COLO668 (cell line): ENCODE results near the gene ANGEL2.
"Not testable (repeated sequence)": the region's sequence is repeated elsewhere in the genome, so short reads cannot be mapped to it uniquely, and the experiment has no call there.

Experiments
- DNase-seq: peaks from one replicate; lab custom pipeline; 2025; ENCODE audit not compliant: unreplicated experiment; lab: John Stamatoyannopoulos, UW

ANGEL2 gene, protein sequence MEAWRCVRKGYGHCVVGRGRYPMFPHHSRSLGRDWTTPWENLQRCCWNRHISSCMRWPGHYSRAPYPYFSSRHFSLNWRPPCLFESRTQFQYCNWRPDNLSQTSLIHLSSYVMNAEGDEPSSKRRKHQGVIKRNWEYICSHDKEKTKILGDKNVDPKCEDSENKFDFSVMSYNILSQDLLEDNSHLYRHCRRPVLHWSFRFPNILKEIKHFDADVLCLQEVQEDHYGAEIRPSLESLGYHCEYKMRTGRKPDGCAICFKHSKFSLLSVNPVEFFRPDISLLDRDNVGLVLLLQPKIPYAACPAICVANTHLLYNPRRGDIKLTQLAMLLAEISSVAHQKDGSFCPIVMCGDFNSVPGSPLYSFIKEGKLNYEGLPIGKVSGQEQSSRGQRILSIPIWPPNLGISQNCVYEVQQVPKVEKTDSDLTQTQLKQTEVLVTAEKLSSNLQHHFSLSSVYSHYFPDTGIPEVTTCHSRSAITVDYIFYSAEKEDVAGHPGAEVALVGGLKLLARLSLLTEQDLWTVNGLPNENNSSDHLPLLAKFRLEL

GRCh38 chr1:213015099-213016050, at the start of gene ANGEL2:
Gene ANGEL2, minus strand, starts transcription at chr1:213015867. Its CDS starts 196 bp downstream, at chr1:213015671.
- peak; percentile 98 for DNase-seq

GRCh38 chr1:213061263-213061662, 45.6 kb upstream of the ANGEL2 start:
- DNase-seq, result peak; percentile 74

- peak; percentile 89 for DNase-seq
Measured at GRCh38 chr1:213060836-213061235, 45.2 kb upstream of the ANGEL2 start.

- no peak for DNase-seq
Measured at GRCh38 chr1:213057264-213058059, 41.8 kb upstream of the ANGEL2 start.

DNA sequence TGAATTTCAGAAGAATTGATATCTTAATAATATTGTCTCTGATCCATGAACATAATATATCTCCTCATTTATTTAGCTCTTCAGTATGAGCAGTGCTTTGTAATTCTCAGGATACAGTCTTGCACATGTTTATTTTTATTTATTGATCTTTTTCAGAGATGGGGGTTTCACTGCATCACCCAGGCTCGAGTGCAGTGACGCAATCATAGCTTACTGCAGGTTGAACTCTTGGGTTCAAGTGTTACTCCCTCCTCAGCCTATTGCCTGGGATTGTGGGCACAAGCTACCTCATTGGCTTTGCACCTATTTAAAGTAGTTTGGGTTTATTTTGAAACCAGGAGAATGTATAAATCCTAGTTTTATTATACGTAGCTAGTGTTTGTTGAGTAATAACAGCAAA, 40.1 kb upstream of the ANGEL2 start:
- DNase-seq, result no peak

DNA sequence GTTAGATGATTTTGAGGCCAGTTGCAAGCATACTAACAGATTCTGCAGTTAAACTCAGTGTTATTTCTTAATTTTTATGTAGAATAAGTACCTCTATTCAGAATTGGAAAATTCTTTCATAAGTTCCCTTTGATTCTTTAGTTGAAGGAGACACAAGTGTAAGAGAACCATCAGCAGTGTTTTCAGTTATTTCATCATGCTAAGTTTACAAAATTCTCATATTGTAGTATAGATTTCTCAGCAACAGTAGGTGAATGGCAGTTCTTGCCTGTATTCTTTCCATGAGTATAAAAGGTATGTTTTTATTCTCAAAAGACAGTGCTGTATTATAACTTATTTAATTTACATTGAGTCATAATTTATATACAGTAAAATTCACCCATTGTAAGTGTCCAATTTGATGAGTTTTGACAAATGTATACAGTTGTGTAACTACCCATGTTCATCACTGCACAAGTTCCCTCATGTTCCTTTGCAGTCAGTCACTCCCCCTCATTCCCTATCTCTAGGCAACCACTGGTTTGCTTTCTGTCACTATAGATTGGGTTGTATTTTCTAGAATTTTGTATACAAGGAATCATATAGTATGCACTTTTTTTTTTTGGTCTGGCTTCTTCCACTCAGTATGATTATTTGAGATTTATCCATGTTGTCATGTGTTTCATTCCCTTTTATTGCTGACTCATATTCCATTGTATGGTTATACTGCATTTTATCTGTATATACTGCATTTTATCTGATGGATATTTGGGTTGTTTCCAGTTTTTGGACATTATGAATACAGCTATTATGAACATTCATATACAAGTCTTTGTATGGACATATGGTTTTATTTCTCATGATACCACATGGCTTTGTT, 39.3 kb upstream of the ANGEL2 start:
- DNase-seq, result no peak

GRCh38 chr1:213054142-213054541, 38.5 kb upstream of the ANGEL2 start:
- no peak for DNase-seq

GRCh38 chr1:213053455-213053854, 37.8 kb upstream of the ANGEL2 start:
- DNase-seq, result no peak

GRCh38 chr1:213051881-213052202, 36.2 kb upstream of the ANGEL2 start:
- no peak for DNase-seq

- peak; percentile 94 for DNase-seq
Measured at GRCh38 chr1:213051127-213051880, 35.6 kb upstream of the ANGEL2 start, which contains the start of gene RPS6KC1. Gene RPS6KC1, plus strand, starts transcription at chr1:213051241. Its CDS starts 164 bp downstream, at chr1:213051405.

DNA sequence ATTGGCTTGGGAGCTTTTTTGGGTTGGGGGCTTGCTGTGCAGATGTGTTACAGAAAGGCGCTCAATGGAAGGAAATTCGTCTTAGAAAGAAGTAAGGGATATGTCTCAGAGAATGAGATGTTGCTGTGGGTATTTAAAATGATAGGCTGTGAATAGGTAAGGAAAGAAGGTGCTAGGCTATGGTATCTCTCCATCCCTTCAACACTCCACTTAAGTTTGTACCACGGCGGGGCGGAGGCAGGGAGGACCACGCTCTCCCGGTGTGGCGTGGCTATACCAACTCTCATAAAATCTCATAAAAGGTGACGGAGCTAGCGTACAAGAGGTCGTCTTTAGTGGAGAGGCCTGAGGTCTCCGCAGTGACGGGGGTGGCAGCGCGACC, 35.1 kb upstream of the ANGEL2 start:
- DNase-seq, result peak; percentile 80

DNA sequence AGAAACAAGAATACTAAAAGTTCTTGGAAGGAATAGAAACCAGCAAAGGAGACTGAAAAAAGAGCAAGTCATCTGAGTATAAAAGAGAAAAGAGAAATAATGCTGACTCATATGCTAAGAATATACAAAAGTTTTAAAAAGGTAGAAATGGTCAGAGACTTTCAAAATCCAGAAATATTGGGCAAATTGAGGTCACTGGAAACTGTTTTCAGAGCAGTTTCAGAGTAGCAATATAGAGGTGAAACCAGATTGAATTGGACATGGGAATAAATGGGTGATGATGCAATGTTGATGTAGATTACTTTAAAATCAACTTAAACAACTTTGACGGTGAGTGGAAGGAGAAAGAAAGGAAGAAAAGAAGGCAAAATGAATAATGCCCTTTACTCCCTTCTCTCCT, 33.6 kb upstream of the ANGEL2 start:
- no peak for DNase-seq

GRCh38 chr1:213045321-213046226, 29.9 kb upstream of the ANGEL2 start:
- DNase-seq, result not testable (repeated sequence)

DNA sequence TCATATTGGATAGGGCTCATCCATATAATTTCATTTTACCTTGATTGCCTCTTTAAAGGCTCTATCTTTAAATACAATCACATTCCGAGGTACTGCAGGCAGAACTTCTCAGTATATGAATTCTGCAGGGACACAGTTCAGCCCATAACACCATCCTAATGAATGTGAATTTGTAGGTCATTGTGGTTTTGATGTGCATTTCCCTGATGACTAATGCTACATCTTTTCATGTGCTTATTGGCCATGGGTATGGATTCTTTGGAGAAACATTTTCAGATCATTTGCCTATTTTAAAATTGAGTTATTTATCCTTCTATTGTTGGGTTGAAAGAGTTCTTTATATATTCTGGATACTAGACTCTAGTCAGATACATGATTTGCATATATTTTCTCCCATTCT, 25.8 kb upstream of the ANGEL2 start:
- DNase-seq, result no peak

DNA sequence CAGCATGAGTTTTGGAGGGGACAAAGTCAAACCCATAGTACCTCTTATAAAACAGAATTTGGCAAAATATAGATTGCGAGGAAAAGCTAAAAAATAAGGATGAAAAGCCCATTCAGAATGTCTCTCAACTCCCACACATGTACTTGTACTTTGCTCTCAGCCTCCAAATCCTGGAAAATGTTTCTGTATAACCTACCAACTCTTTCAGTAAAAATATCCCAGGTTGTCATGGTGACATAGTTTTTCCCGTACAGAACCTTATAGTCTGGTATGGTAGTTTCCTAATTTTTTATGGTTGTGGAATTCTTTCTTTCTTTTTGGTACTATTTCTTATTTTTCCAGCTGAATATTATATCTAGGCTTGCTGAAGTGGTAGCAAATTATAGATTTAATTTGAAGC, 19.9 kb upstream of the ANGEL2 start:
- no peak for DNase-seq

DNA sequence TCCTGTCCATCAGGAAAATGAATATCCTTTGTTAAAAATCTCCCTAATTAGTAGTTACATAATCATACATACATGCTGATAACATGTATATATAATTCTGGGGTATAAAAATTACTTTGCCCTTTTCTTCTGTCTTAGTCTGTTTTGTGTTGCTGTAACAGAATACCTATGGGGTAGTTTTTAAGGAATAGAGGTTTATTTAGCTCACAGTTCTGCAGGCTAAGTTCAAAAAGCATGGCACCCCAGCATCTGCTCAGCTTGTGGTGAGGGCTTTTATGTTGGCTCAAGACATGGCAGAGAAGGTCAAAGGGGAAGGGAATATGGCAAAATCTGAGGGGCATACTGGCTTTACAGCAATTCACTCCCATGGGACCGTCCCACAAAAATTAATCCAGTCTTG, 19.0 kb upstream of the ANGEL2 start:
- DNase-seq, result no peak

- no peak for DNase-seq
Measured at GRCh38 chr1:213032651-213033050, 17.0 kb upstream of the ANGEL2 start.

DNA sequence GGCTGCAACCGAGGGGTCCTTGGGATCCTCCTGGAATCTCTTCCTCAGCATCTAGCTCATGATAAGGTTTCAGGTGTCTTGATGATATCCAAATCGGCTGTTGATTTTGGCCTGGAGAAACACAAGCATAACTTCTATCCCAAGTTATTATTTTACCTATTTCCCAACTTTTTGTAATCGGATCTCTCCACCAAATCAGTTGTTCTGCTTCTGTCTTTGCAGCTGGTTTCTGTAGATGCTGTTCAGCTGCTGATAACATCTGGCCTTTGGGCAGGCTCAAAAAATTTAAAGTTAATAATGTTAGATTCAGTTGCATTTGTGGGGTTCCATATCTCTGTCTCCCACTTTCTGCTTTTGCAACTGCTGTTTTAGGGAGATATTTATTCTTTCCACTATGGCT, 11.4 kb upstream of the ANGEL2 start:
- DNase-seq, result not testable (repeated sequence)
